Measurements from ENCODE around the gene APAF1.

Gene APAF1

GRCh38 chr12:98674841-98675240 lies 29.8 kb downstream of the APAF1 start:
- DNase-seq: no peak

DNA sequence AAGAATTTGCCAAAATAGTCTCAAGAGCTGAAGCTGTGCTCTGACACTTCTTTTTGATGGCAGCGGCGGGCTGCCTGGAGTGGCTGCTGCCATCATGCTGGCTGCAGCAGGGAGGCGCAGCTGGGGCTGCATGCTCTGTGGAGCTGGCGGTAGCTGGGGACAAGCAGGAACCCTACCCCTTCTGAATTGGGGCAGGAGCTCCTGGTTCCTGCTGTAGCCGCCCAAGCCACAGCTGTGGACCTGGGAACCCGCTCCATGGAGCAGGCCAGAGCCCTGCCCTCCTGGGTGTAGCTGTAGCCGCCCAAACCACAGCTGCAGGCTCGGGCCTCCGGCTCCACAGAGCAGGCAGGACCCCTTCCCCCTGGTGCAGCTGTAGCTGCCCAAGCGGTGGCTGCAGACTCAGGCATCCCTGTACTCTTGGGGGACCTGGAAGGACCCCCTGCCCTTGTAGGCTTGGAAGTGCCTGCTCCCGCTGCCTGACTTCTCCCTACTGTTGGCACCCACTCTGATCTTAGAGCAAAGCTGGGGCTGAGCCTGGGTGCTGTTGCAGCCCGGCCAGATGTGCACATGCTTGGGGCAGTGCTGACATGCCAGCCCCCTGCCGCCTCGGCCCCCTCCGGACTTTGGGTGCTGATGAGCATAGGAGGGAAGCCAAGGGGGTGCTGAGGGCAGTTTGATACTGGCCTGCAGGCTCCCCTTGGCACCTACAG lies 33.3 kb downstream of the APAF1 start:
- no peak for DNase-seq

DNA sequence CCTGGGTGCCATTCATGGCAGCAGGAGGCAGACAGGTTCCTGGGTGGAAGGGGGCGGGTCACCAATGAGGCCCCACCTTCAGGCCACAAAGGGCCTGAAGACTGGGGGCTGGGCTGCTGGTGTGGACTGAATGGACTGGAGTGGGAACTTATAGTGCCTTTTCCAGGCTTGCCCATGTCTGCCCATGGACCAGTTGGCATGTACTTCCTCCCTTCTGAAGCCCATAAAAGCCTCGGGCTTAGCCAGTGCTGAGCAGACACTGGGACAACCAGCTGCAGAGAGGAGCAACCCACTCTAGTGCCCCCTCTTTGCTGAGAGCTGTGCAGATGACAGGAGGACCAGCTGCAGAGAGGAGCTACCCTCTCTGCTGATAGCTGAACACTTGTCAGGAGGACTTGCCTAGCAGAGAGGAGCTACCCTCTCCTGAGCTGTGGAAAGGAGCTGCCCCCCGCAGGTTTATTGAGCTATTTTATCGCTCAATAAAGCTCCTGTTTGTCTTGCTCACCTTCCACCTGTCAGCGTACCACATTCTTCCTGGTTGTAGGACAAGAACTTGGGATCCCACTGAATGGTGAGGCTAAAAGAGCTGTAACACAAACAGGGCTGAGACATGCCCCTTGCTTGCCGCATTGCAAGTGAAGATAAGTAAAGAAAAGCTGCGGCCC lies 34.0 kb downstream of the APAF1 start:
- no peak for DNase-seq

- DNase-seq: no peak
These were observed 34.5 kb downstream of the APAF1 start for GRCh38 chr12:98679611-98680005.

DNA sequence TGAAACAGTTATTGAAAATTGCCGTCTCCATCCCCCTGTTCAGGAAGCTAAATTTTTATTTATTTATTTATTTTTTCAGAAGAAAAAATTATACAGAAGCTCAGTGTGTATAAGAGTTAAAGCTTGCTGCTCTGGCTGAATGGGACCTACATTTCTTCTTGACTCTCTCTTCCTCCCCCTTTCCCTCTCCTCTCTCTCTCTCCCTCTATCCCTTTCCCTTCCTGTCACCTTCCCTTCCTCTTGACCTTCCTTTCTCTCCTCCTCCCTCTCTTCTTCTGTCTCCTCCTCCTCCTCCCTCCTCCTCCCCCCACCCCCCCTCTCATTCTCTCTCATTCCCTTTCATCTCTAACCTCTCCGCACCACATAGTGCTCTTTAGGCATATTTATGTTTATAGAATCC lies 39.1 kb downstream of the APAF1 start:
- DNase-seq: no peak

DNA sequence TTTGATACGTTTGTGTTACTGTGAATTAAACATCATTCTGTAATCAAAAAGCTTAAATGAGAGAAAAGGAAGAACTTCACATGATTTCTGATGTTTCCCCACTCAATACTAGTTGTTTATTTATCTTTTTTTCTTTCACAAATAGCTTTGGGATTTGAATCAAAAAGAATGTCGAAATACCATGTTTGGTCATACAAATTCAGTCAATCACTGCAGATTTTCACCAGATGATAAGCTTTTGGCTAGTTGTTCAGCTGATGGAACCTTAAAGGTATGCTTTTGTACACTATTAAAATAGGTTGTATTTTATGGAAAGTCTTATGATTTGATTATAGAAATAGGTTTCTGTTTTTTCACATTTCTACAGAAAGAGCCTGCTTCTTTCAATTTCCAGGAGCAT lies 41.5 kb downstream of the APAF1 start:
- DNase-seq: no peak

DNA sequence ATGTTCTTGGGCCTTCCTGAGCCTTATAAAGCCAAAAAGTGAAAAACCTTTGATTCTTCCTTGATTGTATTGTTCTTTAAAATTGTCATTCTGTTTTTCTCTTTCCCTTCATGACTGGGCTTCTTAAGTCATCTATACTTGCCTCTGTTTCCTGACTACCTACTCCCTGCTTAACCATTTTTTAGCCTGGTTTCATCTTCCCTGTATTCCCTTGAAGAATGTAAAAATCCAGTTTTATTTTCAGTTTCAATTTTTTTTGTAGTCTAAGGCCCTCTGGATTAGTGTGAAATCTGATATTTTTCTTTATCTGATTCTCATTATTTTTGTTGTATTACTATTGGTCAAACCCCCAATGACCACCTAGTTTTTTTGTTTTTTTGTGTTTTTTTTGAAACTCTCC lies 46.3 kb downstream of the APAF1 start:
- no peak for DNase-seq

GRCh38 chr12:98696036-98696646 lies 51.1 kb downstream of the APAF1 start:
- DNase-seq: no peak

DNA sequence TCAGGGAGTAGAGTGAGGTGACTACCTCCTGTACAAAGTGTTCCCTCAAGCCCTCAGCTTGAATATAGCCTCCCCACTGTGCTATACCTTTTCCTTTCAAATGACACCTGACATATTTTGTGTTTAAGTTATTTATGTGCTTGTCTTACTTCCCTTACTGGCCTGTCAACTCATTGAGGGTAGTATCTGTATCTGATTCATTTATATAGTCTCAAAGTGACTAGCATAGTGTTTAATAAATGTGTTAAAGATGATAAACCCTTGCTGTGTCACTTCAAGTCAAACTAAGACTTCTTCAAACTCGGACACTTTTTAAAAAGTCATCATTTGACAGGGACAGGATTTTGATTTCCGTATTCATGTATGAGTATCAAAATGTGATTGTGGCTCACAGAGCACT lies 52.1 kb downstream of the APAF1 start:
- DNase-seq: no peak

DNA sequence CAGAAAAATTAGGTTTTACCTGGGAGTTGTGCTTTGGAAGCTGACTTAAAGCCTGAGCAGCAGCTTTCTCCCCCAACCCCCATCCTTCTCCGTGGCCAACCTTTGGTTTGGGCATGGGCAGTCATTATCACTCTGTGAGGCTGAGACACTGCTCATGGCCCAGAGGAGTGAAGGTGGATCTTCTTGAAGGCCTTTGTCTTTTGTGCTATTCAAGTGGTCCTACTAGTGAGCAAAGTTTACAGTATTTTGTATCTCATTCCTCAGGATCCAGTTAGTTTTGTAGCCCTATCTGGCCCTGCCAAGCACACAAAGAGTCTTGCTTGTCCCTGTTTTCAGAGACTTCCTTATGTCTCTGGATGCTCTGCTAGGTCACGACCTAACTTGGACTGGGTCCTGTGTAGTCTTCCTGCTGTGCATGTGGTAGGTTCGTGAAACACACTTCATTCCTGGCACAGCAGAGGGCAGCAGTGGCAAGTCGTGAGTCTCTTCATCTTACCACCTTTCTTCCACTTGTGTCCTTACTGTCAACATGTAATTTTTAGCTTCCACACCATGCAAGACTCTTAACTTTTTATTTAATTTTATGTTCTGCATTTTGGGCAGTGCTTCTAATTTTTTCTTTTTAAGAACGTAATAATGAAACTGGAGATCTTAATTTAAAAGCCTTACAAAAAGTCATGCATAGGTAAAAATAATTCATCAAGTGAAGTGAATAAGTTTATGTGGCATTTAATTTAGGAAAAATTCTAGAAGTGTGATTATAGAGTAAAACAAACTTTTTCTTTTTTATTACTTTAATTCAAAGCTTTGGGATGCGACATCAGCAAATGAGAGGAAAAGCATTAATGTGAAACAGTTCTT lies 53.7 kb downstream of the APAF1 start:
- DNase-seq: peak; percentile 44 to 59

- no peak for DNase-seq
These were observed 54.5 kb downstream of the APAF1 start for GRCh38 chr12:98699586-98699985.

- DNase-seq: no peak
These were observed 56.1 kb downstream of the APAF1 start for GRCh38 chr12:98701166-98701565.

- DNase-seq: no peak
These were observed 63.9 kb downstream of the APAF1 start for GRCh38 chr12:98709022-98709421.

- DNase-seq: no peak
These were observed 69.3 kb downstream of the APAF1 start for GRCh38 chr12:98714426-98714825.

DNA sequence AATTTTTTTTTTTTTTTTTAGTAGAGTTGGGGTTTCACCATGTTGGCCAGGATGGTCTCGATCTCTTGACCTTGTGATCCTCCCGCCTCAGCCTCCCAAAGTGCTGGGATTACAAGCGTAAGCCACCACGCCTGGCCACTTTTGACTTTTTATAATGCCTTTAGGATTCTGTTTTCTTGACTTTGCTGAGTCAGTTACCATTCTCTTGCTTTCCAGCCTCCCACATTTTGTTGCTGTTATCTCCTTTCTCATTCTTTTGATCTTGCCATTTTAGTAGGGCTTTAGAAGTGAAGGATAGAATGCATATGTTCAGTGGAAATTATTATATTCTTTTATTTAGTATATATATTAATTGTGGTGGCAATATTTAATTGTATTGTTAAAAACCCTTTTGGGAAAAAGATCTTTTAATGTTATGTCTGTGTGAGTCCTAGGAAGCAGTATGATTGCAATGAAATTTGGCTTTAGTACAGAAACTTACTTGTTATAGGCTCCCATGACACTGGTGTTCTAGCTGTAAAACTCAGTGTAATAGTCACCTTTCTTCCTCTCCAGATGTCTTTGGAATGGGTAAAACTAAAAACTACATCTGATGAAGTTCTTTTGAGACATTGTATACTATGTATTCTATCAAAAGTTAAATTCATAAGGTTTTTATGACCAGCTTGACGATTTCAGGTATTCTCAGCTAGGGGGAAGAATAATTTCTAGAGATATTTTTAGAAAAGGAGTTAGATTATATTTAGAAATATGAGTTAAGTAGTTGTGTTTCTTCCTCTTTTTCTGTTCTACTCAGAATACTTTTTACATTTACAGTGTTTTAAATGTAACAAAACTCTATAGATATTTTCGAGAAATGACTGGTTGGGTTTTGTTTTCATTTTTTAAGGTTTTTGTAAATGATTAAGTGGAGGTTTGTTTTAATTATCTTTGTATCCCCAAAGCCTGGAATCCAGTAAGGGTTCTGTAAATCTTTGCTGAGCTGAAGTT lies 74.7 kb downstream of the APAF1 start:
- DNase-seq: no peak

- DNase-seq: no peak
These were observed 76.2 kb downstream of the APAF1 start for GRCh38 chr12:98721204-98721702.

DNA sequence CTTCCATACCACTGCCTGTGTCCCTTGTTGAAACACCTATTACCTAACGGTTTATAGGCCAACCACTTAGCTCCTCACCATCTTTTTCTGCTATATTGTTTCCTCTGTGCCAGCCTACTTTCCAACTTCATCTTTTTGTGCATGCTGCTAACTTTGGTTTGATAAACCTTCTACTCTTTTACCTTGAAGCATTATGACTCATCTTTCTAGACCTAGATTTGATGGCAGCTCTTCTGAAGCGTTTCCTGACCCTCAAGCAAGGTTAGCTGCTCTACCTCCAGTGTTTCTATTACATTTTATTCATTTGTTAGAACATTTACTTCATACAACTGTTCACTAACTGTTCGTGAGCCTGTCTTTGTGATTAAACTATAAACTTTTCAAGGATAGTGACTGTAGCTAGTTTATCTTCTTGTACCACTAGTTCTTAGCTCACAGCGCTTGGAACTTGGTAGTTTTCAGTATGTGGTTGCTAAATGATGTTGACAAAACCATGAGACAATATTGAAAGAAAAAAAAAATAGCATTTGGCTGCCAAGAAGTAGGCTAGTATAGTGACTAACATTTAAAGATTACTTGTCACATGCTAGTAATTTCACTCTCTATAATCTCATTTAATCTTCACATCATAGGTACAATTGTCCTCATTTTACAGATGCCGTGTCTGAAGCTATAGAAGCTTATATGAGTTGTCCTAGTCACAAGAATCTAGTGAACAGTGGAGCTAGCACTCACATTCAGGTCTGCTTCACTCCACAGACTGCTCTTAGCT lies 79.5 kb downstream of the APAF1 start:
- DNase-seq: no peak

DNA sequence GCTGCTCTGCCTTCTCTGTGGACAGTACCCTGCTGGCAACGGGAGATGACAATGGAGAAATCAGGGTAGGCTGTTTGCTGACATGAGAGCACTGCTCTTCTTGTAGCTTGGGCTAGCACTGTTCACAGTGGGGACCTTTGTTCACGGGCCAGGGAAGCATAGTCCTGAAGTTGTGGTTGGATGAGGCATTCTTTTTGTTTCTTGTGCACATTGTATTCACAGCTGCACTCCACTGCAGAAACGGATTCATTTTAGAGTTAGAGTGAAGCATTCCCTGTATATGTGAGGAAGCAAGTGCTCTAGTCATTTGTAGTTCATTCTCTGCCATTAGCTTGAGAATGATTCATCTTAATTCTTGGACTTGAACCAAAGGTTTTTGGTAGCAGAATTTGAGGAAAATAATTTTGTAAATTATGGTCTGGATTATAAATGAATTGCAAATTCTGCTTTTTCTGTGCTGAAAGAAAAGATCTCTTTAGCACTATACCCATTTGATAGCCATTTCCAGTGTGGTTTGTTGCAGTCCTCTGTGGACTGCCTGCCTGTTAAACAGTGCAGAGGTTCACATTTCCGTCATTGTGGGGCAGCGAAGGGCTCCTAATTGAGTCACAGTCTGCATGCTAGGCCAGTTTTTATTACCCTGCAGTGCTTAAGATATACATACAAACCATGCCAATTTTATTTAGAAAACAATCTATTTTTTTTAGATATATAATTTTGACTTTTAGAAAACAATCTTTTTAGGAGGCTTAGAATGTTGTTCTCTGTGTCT lies 80.6 kb downstream of the APAF1 start:
- peak; percentile 54 to 71 for DNase-seq

- DNase-seq: no peak
These were observed 82.1 kb downstream of the APAF1 start for GRCh38 chr12:98727196-98727595.

GRCh38 chr12:98730412-98730811 lies 85.3 kb downstream of the APAF1 start:
- DNase-seq: no peak
